ENCODE data around the gene GRAMD2B.

- TF ChIP-seq CTCF (IDR thresholded peaks at IDR 0.05) (no peak), POLR2A (IDR thresholded peaks at IDR 0.05) (no peak), EP300 (IDR thresholded peaks at IDR 0.05) (no peak)
Observed at GRCh38 chr5:126444137-126444536, 20.9 kb downstream of the GRAMD2B start.

All from suprapubic skin (tissue), 3 donors.